Tibial artery (tissue), 4 donors: ENCODE measurements around the gene KCTD21.
A peak's percentile ranks its signal among the peaks of the same experiment; 100 is the strongest.
"Not testable (repeated sequence)": the region's sequence is repeated elsewhere in the genome, so short reads cannot be mapped to it uniquely, and the experiment has no call there.

Experiments
- DNase-seq, 2 donors: peaks; one replicate each; pipeline ENCODE4 v3.0.0-alpha.2; 2019
- H3K27ac ChIP-seq, 2 donors: fragments of 200-600 bp; sonication (generic) in 1 of 2; 1 replicate in 1 of 2; 2 replicates in 1 of 2; pipeline ENCODE4 v1.5.1; 2018 to 2019; ENCODE audit warnings: mild to moderate bottlenecking in 1 of 2
- H3K27me3 ChIP-seq, 2 donors: fragments of 200-600 bp; sonication (generic) in 1 of 2; one replicate each; pipeline versions ENCODE4 v1.5.1 to v1.6.0; 2016 to 2019
- H3K36me3 ChIP-seq, 3 donors: fragments of 200-600 bp; sonication (generic) in 2 of 3; one replicate each; pipeline ENCODE4 v1.5.1; 2016 to 2019; ENCODE audit warnings: mild to moderate bottlenecking in 2 of 3
- H3K4me1 ChIP-seq, 4 donors: fragments of 200-600 bp; sonication (generic) in 2 of 4; 1 replicate in 3 of 4; 2 replicates in 1 of 4; pipeline ENCODE4 v1.5.1; 2016 to 2019
- H3K4me3 ChIP-seq, 2 donors: fragments of 200-600 bp; sonication (generic) in 1 of 2; 1 replicate in 1 of 2; 2 replicates in 1 of 2; pipeline ENCODE4 v1.5.1; 2018 to 2019; ENCODE audit warnings: mild to moderate bottlenecking in 2 of 2
- H3K9me3 ChIP-seq, 3 donors: fragments of 200-600 bp; sonication (generic) in 1 of 3; one replicate each; pipeline ENCODE4 v1.5.1; 2016 to 2019
- CTCF ChIP-seq, 2 experiments: fragments of 200-600 bp in 1 of 2; fragments of 450-650 bp in 1 of 2; IDR thresholded peaks; one replicate each; pipeline ENCODE4 v1.5.1; 2017 to 2019; ENCODE audit warnings: antibody characterized with exemption in 2 of 2, mild to moderate bottlenecking in 1 of 2, moderate library complexity in 1 of 2
- intact Hi-C: fragments of 100-400 bp; cut with DNase I; formaldehyde crosslinking; loops from one replicate; pipeline ENCODE4 v1.15.0; 2023; ENCODE audit warnings: low total_unique reads

The KCTD21 gene

GRCh38 chr11:78177216-78177615 lies 11.2 kb downstream of the KCTD21 start:
- H3K36me3 ChIP-seq = peaks cover 15 to 46% (median 25%) of the 10 kb centered on the region in 3 donors

GRCh38 chr11:78176605-78177141 lies 11.8 kb downstream of the KCTD21 start:
- peaks cover 15 to 47% (median 30%) of the 10 kb centered on the region in 3 donors for H3K36me3 ChIP-seq
- no peak for TF ChIP-seq CTCF (IDR thresholded peaks at IDR 0.05)
- intact Hi-C loops = no loop called here
- peaks cover 0 to 58% (median 12%) of the 10 kb centered on the region in 4 donors for H3K4me1 ChIP-seq
- H3K27ac ChIP-seq = peak overlapping the region in 1 of 2 donors; percentile 21
- no peaks in the 10 kb centered on the region for H3K27me3 ChIP-seq
- H3K9me3 ChIP-seq = no peaks in the 10 kb centered on the region
- no peak for DNase-seq
- H3K4me3 ChIP-seq = no peak overlapping the region

More at GRCh38 chr11:78177216-78177615, 11.2 kb downstream of the KCTD21 start:
- TF ChIP-seq CTCF (IDR thresholded peaks at IDR 0.05) = no peak
- H3K4me3 ChIP-seq = no peak overlapping the region
- no peaks in the 10 kb centered on the region for H3K27me3 ChIP-seq
- no peak for DNase-seq
- intact Hi-C loops = no loop called here
- H3K9me3 ChIP-seq = no peaks in the 10 kb centered on the region
- peaks cover 0 to 53% (median 12%) of the 10 kb centered on the region in 4 donors for H3K4me1 ChIP-seq
- peak overlapping the region in 1 of 2 donors; percentile 21 for H3K27ac ChIP-seq

GRCh38 chr11:78175862-78176261 lies 12.6 kb downstream of the KCTD21 start:
- H3K9me3 ChIP-seq, H3K27me3 ChIP-seq, DNase-seq, H3K4me3 ChIP-seq, H3K27ac ChIP-seq, intact Hi-C loops: not testable (repeated sequence)
- peaks cover 15 to 50% (median 30%) of the 10 kb centered on the region in 3 donors for H3K36me3 ChIP-seq
- H3K4me1 ChIP-seq = peaks cover 0 to 60% (median 13%) of the 10 kb centered on the region in 4 donors

GRCh38 chr11:78171951-78172350 lies 16.5 kb downstream of the KCTD21 start:
- no peaks in the 10 kb centered on the region for H3K9me3 ChIP-seq
- intact Hi-C loops = no loop called here
- no peaks in the 10 kb centered on the region for H3K27me3 ChIP-seq
- no peak overlapping the region for H3K4me3 ChIP-seq
- no peak for TF ChIP-seq CTCF (IDR thresholded peaks at IDR 0.05)
- H3K4me1 ChIP-seq = peaks cover 0 to 69% (median 40%) of the 10 kb centered on the region in 4 donors
- peak overlapping the region; percentile 82 to 94 for H3K27ac ChIP-seq
- H3K36me3 ChIP-seq = peaks cover 15 to 40% (median 26%) of the 10 kb centered on the region in 3 donors
- no peak for DNase-seq

- intact Hi-C loops = no loop called here
- Histone ChIP-seq H3K4me3 (no peak overlapping the region), H3K27ac (peak overlapping the region; percentile 82 to 94), H3K36me3 (peaks cover 15 to 31% (median 20%) of the 10 kb centered on the region in 3 donors), H3K4me1 (peaks cover 0 to 75% (median 42%) of the 10 kb centered on the region in 4 donors), H3K27me3 (no peaks in the 10 kb centered on the region), H3K9me3 (no peaks in the 10 kb centered on the region)
- no peak for TF ChIP-seq CTCF (IDR thresholded peaks at IDR 0.05)
- DNase-seq = no peak
Observed at GRCh38 chr11:78170874-78171549, 17.4 kb downstream of the KCTD21 start.

GRCh38 chr11:78170413-78170812 lies 18.0 kb downstream of the KCTD21 start:
- intact Hi-C loops = no loop called here
- TF ChIP-seq CTCF (IDR thresholded peaks at IDR 0.05) = no peak
- H3K9me3 ChIP-seq = no peaks in the 10 kb centered on the region
- H3K4me3 ChIP-seq = no peak overlapping the region
- DNase-seq = no peak
- H3K27ac ChIP-seq = peak overlapping the region; percentile 82 to 94
- H3K27me3 ChIP-seq = no peaks in the 10 kb centered on the region
- peaks cover 0 to 75% (median 42%) of the 10 kb centered on the region in 4 donors for H3K4me1 ChIP-seq
- peaks cover 15 to 30% (median 20%) of the 10 kb centered on the region in 3 donors for H3K36me3 ChIP-seq
